Left colon (tissue), 2 donors: ENCODE measurements around the gene MIB2. TPM values are rescaled to one million over a fixed set of nuclear protein-coding genes. Genes with fewer than 3 reads are reported as not detected.
"Not testable (repeated sequence)": the region's sequence is repeated elsewhere in the genome, so short reads cannot be mapped to it uniquely, and the experiment has no call there.

Source experiments
- ATAC-seq: fragments of 200-7000 bp; cut with Tn5 transposase; one replicate; pipeline ENCODE4 v1.9.1; 2020; ENCODE audit warnings: mild to moderate bottlenecking, moderate library complexity
- DNase-seq, 2 donors: peaks; one replicate each; pipeline ENCODE4 v3.0.0-alpha.2; 2020
- intact Hi-C, 2 donors: fragments of 100-400 bp; cut with DNase I in 1 of 2; cut with micrococcal nuclease in 1 of 2; formaldehyde crosslinking; loops; one replicate each; pipeline versions ENCODE4 v1.11.2 to v1.14.0; 2022; cut with DNase I, micrococcal nuclease
- total RNA-seq, 2 donors: library from RNA; stranded (reverse); fragmentation: NEBNext Ultra II Directional; extraction: Animal tissue kit (Norgen Biotek cat#: 25700); gene quantifications; one replicate each; pipeline ENCODE4 v1.2.1, GENCODE V29; 2021
- donor health status: DM: no; HTN: no; CAD: no.
- donor health status: DM: yes; HTN: yes; CAD: no.

MIB2 gene
- total RNA-seq, 2 donors from 2014 or later = 84.8 to 86.1 TPM

DNA sequence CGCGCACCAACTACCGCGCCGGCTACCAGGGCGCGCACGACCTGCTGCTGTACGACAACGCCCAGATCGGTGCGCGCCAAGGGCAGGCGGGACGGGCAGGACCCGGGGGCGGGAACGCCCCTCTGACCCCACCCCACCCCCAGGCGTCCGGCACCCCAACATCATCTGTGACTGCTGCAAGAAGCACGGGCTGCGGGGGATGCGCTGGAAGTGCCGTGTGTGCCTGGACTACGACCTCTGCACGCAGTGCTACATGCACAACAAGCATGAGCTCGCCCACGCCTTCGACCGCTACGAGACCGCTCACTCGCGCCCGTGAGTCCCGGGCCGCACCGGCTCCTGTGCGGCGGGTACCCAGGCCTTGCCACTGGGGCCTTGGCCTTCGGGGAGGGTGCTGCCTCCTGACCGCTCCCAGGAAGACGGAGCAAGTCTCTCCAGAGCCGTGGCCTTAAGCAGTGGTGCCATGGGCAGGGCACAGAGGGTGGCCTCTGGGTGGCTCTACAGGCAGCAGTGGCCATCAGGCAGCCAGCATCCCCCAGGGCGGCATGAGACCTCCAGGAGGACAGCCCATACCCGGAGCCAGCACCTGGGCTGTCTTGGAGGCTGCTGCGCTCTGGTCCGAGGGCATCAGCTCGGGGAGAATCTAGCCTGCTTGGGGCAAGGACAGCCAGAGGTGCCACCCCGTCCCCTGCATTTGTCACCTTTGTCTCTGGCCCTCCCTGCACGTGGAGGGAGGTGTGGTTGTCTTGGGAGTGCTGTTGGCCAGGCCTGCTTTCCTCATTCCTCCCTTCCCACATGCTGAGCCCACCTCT lies 8.5 kb downstream of the MIB2 start:
- intact Hi-C loops = no loop called here
- no peak for ATAC-seq
- DNase-seq = peak in 1 of 2 donors; percentile 24

DNA sequence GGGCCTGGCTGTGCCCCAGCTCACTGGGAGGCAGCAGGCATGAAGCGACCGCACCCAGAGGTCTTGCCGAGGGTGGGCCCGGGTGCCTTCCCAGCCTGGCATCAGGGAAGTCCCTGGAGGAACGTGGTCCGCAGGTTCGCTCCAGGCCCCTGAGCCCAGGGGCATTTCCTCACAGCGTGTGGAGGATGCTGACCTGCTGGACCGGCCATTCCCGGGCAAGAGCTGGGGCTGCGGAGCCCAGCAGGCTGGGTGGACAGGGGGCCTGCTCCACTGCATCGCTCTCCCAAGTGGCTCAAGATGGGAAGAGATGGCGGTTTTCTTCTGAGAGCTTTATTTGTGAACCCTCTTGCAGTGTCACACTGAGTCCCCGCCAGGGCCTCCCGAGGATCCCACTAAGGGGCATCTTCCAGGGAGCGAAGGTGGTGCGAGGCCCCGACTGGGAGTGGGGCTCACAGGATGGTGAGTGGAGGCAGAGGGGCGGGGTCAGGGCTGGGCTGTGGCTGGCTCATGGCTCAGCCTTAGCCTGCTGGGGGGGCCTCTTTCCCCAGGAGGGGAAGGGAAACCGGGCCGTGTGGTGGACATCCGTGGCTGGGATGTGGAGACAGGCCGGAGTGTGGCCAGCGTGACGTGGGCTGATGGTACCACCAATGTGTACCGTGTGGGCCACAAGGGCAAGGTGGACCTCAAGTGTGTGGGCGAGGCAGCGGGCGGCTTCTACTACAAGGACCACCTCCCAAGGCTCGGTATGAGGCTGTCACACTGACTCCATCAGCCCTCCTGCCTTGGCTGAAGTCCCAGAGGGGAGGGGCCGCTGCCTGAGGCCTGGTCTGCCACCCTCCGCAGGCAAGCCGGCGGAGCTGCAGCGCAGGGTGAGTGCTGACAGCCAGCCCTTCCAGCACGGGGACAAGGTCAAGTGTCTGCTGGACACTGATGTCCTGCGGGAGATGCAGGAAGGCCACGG lies 9.4 kb downstream of the MIB2 start:
- DNase-seq (peak in 1 of 2 donors; percentile 18), ATAC-seq (no peak)
- intact Hi-C loops = no loop called here

DNA sequence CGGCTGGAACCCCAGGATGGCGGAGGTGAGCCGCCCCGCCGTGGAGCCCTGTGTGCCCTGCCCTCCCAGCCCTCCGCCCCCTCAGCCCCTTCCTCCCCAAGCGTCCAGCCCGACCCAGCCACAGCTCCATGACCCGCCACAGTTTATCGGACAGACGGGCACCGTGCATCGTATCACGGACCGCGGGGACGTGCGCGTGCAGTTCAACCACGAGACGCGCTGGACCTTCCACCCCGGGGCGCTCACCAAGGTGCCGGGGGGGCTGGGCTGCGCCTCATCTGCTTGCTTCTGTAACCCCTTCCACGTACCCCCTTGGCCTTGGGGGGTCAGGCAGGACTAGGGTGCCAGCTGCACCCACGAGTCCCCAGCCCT lies 10.1 kb downstream of the MIB2 start:
- ATAC-seq = no peak
- DNase-seq = no peak
- intact Hi-C loops = no loop called here

DNA sequence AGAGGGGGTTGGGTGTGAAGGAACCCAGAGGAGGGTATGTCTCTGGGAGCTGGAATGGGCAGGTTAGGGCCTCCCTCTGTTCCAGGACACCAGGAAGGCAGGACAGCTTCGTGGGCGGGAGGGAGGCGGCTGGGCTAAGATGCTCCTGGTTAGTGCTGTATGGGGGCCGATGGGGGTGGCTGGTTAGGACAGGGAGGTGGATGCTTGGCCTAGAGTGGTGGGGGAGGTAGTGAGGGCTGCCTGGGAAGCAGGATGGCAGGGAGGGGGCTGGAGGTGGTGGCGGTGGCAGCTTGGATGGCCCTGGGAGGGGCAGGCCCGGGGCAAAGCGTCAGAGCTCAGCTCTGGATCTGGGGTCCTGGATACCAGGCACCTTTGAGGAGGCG lies 10.5 kb downstream of the MIB2 start:
- ATAC-seq = no peak
- peak in 1 of 2 donors; percentile 21 for DNase-seq
- intact Hi-C loops = no loop called here

DNA sequence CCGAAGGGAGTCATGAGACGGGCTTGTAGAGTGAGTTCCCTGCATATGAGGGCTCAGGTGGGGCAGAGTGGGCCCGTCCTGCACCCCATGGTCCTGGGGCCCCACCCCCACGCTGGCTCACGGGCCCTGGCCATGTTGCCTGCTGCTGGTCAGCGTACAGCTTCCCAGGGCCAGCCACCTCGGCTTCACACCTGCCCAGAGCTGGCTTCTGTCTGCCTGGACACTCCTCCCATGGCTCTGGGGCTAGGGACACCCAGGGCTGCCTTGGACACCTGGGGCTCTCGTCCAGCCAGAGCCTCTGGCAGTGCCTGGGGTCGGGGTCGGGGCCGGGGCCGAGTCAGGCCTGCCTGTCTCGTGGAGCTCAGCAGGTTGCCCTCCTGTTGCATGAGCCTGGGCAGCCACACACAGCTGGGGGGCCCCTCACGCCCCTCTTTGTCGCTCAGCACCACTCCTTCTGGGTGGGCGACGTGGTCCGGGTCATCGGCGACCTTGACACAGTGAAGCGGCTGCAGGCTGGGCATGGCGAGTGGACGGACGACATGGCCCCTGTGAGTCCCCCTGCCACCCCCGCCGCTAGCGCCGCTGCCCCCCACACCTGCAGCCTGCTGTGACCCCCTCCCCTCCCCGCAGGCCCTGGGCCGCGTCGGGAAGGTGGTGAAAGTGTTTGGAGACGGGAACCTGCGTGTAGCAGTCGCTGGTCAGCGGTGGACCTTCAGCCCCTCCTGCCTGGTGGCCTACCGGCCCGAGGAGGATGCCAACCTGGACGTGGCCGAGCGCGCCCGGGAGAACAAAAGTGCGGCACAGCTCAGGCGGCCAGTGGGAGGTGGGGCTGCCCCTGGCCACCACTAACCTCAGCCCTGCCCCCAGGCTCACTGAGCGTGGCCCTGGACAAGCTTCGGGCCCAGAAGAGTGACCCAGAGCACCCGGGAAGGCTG lies 11.2 kb downstream of the MIB2 start:
- ATAC-seq (no peak), DNase-seq (peak in 1 of 2 donors; percentile 30)
- intact Hi-C loops = no loop called here

DNA sequence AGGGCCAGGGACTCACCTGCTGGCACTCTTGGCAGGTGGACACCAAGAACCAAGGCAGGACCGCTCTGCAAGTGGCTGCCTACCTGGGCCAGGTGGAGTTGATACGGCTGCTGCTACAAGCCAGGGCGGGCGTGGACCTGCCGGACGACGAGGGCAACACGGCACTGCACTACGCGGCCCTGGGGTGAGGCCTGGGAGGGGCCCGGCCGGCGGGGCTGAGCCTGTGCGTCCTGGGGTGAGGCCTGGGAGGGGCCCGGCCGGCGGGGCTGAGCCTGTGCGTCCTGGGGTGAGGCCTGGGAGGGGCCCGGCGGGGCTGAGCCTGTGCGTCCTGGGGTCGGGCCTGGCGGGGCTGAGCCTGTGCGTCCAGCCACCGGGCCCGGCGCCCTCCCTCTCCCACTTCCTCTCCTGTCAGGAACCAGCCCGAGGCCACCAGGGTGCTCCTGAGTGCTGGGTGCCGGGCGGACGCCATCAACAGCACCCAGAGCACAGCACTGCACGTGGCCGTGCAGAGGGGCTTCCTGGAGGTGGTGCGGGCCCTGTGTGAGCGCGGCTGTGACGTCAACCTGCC lies 12.0 kb downstream of the MIB2 start:
- peak; percentile 84 for ATAC-seq

DNA sequence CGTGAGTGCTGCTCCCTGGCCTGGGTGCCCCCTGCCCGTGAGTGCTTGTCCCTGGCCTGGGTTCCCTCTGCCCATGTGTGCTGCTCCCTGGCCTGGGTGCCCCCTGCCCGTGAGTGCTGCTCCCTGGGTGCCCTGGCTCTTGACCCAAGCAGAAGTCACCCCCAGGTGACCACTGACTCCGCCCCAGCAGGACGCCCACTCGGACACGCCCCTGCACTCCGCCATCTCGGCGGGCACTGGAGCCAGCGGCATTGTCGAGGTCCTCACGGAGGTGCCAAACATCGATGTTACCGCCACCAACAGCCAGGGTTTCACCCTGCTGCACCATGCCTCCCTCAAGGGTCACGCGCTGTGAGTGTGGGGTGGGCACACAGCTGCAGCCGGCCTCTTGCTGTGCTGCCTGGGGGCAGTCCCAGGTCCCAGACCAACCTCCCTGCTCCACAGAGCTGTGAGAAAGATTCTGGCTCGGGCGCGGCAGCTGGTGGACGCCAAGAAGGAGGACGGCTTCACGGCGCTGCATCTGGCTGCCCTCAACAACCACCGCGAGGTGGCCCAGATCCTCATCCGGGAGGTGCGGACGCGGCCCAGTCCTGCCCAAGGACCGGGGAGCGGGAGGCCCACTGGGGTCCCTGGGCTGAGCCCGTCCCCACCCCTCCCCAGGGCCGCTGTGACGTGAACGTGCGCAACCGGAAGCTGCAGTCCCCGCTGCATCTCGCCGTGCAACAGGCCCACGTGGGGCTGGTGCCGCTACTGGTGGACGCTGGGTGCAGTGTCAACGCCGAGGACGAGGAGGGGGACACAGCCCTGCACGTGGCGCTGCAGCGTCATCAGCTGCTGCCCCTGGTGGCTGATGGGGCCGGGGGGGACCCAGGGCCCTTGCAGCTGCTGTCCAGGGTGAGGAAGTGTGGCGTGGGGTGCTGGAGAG lies 12.8 kb downstream of the MIB2 start:
- ATAC-seq = no peak
- DNase-seq = peak in 1 of 2 donors; percentile 38
- intact Hi-C loops = no loop called here

More for the DNA sequence above, 12.0 kb downstream of the MIB2 start:
- peak; percentile 84 to 86 for DNase-seq
- intact Hi-C loops = no loop called here

DNA sequence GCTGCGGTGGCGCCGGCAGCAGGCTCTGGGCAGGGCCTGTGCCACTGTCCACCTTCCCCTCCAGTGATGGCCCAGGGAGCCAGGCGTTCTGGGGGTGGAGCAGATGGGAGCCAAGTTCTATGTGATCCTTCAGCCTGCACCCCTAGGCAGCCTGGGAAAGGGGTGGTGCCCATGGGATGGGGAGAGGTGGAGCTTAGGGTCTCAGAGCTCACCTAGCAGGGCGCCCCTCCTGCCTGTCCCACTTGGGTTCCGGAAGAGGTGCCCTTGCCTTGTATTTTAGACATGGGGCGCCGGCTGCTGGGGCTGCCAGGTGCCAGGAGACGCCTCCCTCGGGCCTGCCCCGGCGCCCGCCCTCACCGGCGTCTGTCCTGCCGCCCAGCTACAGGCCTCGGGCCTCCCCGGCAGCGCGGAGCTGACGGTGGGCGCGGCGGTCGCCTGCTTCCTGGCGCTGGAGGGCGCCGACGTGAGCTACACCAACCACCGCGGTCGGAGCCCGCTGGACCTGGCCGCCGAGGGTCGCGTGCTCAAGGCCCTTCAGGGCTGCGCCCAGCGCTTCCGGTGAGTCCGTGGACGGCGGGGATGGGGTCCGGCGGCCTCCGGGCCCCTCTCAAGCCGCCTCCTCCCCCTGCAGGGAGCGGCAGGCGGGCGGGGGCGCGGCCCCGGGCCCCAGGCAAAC lies 13.6 kb downstream of the MIB2 start:
- ATAC-seq (no peak), DNase-seq (peak in 1 of 2 donors; percentile 25)
- intact Hi-C loops = no loop called here

DNA sequence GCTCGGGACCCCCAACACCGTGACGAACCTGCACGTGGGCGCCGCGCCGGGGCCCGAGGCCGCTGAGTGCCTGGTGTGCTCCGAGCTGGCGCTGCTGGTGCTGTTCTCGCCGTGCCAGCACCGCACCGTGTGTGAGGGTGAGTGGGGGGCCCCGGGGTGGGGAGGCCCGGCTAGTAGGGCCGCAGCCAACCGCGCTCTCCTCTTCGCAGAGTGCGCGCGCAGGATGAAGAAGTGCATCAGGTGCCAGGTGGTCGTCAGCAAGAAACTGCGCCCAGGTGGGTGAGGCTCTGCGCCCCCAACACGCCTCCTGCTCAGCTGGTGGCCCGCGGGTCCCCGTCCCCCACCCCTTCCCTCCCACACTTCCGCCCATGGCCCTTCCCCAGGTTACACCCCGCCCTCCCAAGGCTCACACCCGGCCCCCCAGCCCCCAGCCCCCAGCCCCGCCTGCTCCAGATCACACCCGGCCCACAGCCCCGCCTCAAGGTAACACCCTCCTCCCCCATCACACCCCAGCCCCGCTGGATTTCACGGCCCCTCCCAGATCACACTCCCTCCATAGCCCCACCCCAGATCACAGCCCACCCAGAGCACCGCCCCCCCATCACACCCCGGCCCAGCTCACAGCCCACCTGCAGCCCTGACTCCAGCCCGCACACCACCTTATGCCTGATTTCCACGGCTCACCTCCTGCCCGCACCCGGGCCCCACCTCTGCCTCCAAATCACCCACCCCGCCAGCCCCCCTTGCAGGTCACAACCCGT lies 14.3 kb downstream of the MIB2 start:
- DNase-seq = peak; percentile 49 to 68
- no peak for ATAC-seq
- intact Hi-C loops = no loop called here

DNA sequence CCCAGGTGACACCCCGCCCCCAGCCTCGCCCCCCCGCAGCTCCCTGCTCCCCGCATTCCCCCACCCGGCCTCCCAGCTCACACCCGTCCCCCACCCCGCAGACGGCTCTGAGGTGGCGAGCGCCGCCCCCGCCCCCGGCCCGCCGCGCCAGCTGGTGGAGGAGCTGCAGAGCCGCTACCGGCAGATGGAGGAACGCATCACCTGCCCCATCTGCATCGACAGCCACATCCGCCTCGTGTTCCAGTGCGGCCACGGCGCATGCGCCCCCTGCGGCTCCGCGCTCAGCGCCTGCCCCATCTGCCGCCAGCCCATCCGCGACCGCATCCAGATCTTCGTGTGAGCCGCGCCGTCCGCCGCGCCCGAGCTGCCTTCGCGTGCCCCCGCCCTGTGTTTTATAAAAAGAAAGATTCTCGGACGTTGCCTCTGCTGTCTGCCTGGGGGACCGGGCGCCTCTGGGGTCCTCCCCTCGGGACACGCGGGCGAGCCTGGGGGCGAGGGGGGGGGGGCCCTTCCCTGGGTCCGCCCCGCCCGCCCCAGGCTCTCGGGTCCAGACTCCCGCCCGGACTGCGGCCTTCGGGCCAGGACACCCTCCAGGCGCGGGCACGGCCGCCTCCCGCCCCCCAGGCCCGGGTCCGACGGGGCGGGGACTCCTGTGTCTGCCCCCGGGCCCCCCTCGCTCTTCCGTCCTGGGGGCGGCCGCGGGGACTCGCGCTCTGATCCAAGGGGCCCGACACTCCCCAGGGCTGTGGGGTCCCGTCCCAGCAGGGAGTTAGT lies 15.1 kb downstream of the MIB2 start:
- DNase-seq (peak; percentile 77 to 86), ATAC-seq (peak; percentile 44)
- intact Hi-C loops = no loop called here

DNA sequence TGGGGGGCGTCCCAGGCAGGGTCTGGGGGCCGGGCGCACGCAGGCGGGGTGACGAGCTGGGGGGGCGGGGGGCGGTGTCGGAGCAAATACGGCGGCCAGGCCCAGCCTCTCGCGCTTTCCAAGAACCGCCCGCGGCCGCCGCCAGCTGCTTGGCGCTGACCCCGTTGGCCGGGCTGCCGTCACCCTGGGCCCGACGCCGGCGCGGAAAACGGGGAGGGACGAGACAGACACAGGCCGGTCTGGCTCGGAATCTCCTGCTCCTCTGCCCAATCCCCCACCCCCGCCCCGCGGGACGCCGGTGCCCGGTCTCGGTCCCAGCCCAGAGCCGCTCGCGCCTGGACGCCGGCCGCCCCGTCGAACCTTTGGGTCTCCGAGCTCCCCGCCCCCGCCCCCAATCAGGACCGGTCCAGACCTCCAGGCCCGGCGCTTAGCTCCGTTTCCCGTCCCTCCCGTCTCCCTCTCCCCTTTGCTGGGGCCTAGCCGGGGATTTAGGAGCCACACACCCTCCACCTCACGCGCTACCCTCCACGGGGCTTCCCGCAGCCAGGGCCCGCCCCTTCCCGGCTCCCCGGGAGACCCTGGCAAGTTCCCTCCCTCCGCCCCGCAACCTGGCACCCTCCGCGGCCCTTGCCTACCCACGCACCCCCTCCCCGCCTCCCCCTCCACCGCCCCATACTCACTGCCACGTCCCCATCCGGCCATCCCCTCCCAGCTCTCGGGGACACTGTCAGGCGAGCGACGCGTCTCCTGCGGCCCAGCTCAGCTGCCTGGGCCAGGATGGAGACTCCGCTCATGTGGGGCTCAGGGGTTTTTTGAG lies 15.9 kb downstream of the MIB2 start:
- DNase-seq (peak; percentile 20 to 52), ATAC-seq (no peak)
- intact Hi-C loops = no loop called here

DNA sequence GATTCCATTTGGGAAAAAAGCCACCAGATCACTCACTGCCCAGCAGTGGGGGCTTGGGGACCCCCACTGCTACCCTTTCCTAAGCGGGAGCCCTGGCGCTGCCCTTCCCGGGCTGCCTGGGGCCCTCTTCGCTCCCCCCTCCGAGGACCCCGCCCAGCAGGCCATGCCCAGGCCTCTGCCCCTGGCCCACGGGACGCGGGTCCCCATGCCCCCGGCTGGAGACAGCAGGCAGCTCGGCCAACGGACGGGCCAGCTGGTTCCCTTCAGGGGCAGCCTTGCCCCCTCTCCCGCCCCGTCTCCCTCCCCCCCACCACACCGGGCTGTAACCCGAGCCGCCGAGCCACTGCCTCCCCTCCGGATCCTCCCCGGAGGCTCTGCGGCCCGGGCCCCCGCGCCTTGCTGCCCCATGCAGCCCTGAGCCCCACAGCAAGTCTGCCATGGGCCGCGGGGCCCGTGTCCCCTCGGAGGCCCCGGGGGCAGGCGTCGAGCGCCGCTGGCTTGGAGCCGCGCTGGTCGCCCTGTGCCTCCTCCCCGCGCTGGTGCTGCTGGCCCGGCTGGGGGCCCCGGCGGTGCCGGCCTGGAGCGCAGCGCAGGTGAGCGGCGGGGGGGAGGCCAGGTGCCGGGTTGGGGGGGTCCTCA lies 16.6 kb downstream of the MIB2 start, which contains the start of gene MMP23B:
Gene MMP23B (plus strand): TSS at position 392 of the 639 bp plus-strand sequence. CDS start 46 bp downstream, at position 438.
- no peak for ATAC-seq
- intact Hi-C loops = no loop called here
- peak in 1 of 2 donors; percentile 18 for DNase-seq

DNA sequence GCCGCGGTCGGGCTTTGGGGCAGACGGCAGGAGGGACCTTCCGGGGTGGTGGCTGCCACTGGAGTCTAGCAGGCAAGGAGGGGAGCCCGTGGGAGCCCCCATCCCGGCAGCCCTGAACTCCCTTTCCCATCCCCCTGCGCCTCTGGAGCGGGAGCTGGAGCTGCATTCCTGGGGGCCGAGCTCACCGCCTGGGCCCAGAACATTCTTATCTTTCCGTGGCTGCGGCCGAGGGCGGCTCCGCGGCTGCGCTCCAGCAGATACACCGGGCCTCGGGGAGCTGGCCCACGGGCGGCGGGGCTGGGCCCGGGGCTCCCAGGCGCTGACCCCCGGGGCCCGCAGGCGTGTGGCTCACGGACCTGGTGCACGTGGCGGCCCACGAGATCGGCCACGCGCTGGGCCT lies 18.1 kb downstream of the MIB2 start:
- intact Hi-C loops, ATAC-seq, DNase-seq: not testable (repeated sequence)

DNA sequence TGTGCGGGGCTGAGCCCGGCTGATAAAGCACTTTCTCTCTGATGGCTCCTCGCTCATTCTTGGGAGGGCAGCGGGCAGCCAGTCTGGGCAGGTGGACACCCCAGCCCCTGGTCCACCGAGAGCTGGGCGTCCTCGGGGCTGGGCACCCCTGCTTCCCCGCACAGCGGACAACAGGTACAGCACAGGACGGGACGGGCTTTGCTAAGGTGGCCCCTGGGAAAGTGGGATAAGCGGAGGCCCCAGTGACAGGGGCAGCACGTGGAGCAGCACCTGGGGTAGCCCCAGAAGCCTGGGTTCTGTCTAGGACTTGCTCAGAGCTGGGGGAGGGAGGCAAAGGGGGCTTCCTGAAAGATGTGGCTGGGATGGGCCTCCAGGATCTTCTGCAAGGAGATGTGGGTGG lies 19.3 kb downstream of the MIB2 start:
- intact Hi-C loops, ATAC-seq: not testable (repeated sequence)
- peak in 1 of 2 donors; percentile 20 for DNase-seq
